ENCODE measurements around the gene SHROOM1. TPM values are rescaled to one million over a fixed set of nuclear protein-coding genes. Genes with fewer than 3 reads are reported as not detected.

The SHROOM1 gene
- total RNA-seq, 1 experiment from 2014 or later: 22.7 TPM

DNA sequence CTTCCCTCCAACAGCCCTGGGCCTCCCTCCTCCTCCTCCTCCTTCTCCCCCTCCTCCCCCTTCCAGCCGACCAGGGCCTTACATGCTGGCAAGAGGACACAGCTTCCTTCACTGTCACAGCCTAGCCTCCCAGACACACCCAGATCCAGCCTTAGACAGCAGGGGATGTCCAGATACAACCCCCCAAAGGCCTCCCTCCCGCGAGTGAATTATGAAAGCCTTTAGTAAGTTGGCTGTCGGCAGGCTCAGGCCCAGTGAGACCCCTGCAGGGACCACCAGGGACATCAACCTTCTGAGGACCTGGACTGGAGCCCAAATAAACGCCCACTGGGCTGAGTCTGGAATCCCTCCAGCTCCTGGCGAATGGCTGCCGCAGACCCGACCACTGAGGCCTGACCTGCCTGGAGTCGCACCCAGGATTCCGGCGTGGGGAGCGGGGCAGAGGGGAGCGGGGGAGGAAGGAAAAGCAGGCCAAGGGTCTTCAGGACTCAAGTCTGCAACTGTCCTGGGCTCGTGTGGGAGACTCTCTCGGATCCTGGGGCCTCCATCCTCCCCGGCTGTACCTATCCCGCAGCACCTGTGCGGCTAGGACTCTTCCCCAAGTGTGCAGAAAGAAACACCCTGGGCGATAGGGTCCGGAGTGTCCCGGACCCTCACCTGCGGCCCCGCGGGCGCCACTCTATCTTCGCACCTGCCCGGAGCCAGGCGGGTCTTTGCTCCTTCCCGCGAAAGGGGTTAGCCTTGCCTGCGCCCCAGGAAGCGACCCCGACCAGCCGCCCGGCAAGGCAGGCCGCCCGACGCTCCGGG, 54.1 kb downstream of the SHROOM1 start:
- BruUV-seq (replicated peaks): no TSS peak
- ChIA-PET POLR2A (interaction anchor here (0.8 to 2.4 kb wide), 16 partner anchors 9 to 219 kb away, joined by 3 to 15 read pairs (median 6); partner anchors contain the start of genes GDF9, KIF3A, RAD50 and UQCRQ), CTCF (interaction anchor here (0.5 to 3.9 kb wide), 5 partner anchors 9 to 66 kb away, joined by 3 to 26 read pairs (median 4); no protein-coding TSS in a partner anchor)
- Mint-ChIP-seq H3K27me3 (ENCODE audit: insufficient read depth, unreplicated experiment) (no peaks in the 10 kb centered on the region), H3K27ac (ENCODE audit: low read depth, unreplicated experiment) (peak overlapping the region; percentile 28), H3K9me3 (ENCODE audit: unreplicated experiment) (no peaks in the 10 kb centered on the region), H3K4me1 (ENCODE audit: insufficient read depth, unreplicated experiment) (peaks cover 25% of the 10 kb centered on the region), H3K36me3 (ENCODE audit: insufficient read depth, unreplicated experiment) (no peaks in the 10 kb centered on the region), H3K4me3 (ENCODE audit: unreplicated experiment) (peak overlapping the region; percentile 73)
- intact Hi-C loops (cut with micrococcal nuclease): loop anchor here (1.0 kb wide), 2 partner anchors 39 to 44 kb away; partner anchors contain the start of gene KIF3A
- DNase-seq (ENCODE audit: unreplicated experiment): peak; percentile 49
- TF ChIP-seq, protein P1, sequence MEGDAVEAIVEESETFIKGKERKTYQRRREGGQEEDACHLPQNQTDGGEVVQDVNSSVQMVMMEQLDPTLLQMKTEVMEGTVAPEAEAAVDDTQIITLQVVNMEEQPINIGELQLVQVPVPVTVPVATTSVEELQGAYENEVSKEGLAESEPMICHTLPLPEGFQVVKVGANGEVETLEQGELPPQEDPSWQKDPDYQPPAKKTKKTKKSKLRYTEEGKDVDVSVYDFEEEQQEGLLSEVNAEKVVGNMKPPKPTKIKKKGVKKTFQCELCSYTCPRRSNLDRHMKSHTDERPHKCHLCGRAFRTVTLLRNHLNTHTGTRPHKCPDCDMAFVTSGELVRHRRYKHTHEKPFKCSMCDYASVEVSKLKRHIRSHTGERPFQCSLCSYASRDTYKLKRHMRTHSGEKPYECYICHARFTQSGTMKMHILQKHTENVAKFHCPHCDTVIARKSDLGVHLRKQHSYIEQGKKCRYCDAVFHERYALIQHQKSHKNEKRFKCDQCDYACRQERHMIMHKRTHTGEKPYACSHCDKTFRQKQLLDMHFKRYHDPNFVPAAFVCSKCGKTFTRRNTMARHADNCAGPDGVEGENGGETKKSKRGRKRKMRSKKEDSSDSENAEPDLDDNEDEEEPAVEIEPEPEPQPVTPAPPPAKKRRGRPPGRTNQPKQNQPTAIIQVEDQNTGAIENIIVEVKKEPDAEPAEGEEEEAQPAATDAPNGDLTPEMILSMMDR (IDR thresholded peaks at IDR 0.05; ENCODE audit: unreplicated experiment): no peak

GRCh38 chr5:132775476-132775961, 54.9 kb downstream of the SHROOM1 start:
- Mint-ChIP-seq H3K27ac (ENCODE audit: low read depth, unreplicated experiment) (peak overlapping the region; percentile 28), H3K4me1 (ENCODE audit: insufficient read depth, unreplicated experiment) (peaks cover 25% of the 10 kb centered on the region), H3K27me3 (ENCODE audit: insufficient read depth, unreplicated experiment) (no peaks in the 10 kb centered on the region), H3K9me3 (ENCODE audit: unreplicated experiment) (no peaks in the 10 kb centered on the region), H3K36me3 (ENCODE audit: insufficient read depth, unreplicated experiment) (no peaks in the 10 kb centered on the region), H3K4me3 (ENCODE audit: unreplicated experiment) (peak overlapping the region; percentile 73)
- peak; percentile 16 for DNase-seq (ENCODE audit: unreplicated experiment)
- ChIA-PET POLR2A (interaction anchor here (0.6 to 2.4 kb wide), 13 partner anchors 8 to 218 kb away, joined by 3 to 15 read pairs (median 5); partner anchors contain the start of genes GDF9, KIF3A, RAD50 and UQCRQ), CTCF (interaction anchor here (1.2 to 3.9 kb wide), 3 partner anchors 22 to 54 kb away, joined by 3 to 26 read pairs (median 6); no protein-coding TSS in a partner anchor)
- intact Hi-C loops (cut with micrococcal nuclease): no loop called here
- TF ChIP-seq, protein P1 (IDR thresholded peaks at IDR 0.05; ENCODE audit: unreplicated experiment): no peak
- BruUV-seq (replicated peaks): TSS peak; percentile 54

DNA sequence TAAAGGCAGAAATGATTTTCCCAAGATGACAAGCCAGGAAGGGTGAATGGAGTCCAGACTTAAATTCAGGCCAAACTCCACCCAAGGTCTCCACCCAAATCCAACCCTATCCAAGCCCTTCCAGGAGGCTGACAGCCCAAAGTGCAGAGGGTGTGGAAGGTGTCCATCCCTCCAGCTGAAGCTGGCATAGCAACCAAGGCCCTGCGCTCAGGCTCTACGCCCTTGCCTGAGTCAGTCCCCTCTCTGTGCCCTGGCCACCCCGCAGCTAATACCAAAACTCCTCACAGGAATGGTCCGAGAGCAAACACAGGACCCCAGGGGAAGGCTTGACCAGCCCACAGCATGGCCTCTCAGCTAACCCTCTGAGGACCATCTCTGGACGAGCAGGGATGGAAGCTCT, 55.6 kb downstream of the SHROOM1 start:
- Mint-ChIP-seq H3K4me1 (ENCODE audit: insufficient read depth, unreplicated experiment) (peaks cover 25% of the 10 kb centered on the region), H3K36me3 (ENCODE audit: insufficient read depth, unreplicated experiment) (no peaks in the 10 kb centered on the region), H3K27me3 (ENCODE audit: insufficient read depth, unreplicated experiment) (no peaks in the 10 kb centered on the region), H3K27ac (ENCODE audit: low read depth, unreplicated experiment) (peak overlapping the region; percentile 21), H3K4me3 (ENCODE audit: unreplicated experiment) (no peak overlapping the region), H3K9me3 (ENCODE audit: unreplicated experiment) (no peaks in the 10 kb centered on the region)
- intact Hi-C loops (cut with micrococcal nuclease): no loop called here
- ChIA-PET POLR2A (interaction anchor here (0.6 to 2.4 kb wide), 6 partner anchors 13 to 218 kb away, joined by 3 to 15 read pairs (median 8); partner anchors contain the start of genes GDF9, KIF3A, RAD50 and UQCRQ), CTCF (interaction anchor here (1.2 to 3.9 kb wide), 3 partner anchors 23 to 55 kb away, joined by 3 to 26 read pairs (median 6); no protein-coding TSS in a partner anchor)
- no TSS peak for BruUV-seq (replicated peaks)
- no peak for DNase-seq (ENCODE audit: unreplicated experiment)
- TF ChIP-seq, protein P1 (IDR thresholded peaks at IDR 0.05; ENCODE audit: unreplicated experiment): no peak

GRCh38 chr5:132774406-132774805, 56.0 kb downstream of the SHROOM1 start:
- TF ChIP-seq, protein P1 (IDR thresholded peaks at IDR 0.05; ENCODE audit: unreplicated experiment): no peak
- intact Hi-C loops (cut with micrococcal nuclease): no loop called here
- H3K27ac Mint-ChIP-seq (ENCODE audit: low read depth, unreplicated experiment): no peak overlapping the region
- H3K9me3 Mint-ChIP-seq (ENCODE audit: unreplicated experiment): no peaks in the 10 kb centered on the region
- peaks cover 25% of the 10 kb centered on the region for H3K4me1 Mint-ChIP-seq (ENCODE audit: insufficient read depth, unreplicated experiment)
- no TSS peak for BruUV-seq (replicated peaks)
- ChIA-PET CTCF (interaction anchor here (0.6 to 3.9 kb wide), 2 partner anchors 46 to 84 kb away, joined by 3 to 26 read pairs; no protein-coding TSS in a partner anchor), POLR2A (interaction anchor here (2.0 kb wide), 1 partner anchor 37 kb away, joined by 15 read pairs; the partner anchor contains the start of gene KIF3A)
- no peaks in the 10 kb centered on the region for H3K27me3 Mint-ChIP-seq (ENCODE audit: insufficient read depth, unreplicated experiment)
- H3K36me3 Mint-ChIP-seq (ENCODE audit: insufficient read depth, unreplicated experiment): no peaks in the 10 kb centered on the region
- H3K4me3 Mint-ChIP-seq (ENCODE audit: unreplicated experiment): no peak overlapping the region
- no peak for DNase-seq (ENCODE audit: unreplicated experiment)
